Measurements from ENCODE around the gene CERS3. TPM values are rescaled to one million over a fixed set of nuclear protein-coding genes. Genes with fewer than 3 reads are reported as not detected.

Gene CERS3
- total and polyA plus RNA-seq, 4 donors: not detected

DNA sequence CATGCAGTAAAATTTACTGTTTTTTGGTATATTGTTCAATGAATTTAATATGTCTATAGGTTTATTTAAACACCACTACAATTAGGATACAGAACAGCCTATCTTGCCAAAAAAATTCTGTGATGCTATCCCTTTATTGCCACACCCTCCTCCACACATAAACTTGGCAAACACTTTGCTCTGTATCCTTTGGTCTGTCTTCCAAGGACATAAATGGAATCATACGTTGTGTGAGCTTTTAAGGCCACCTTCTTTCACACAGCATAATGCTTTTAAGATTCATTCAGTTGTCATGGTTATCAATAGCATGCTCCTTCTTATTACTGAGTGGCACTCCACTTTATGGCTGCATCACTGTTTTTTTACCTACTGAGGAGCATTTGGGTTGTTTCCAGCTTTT lies 71.5 kb downstream of the CERS3 start:
- no peak for DNase-seq (ENCODE audit: low spot score)
- Histone ChIP-seq H3K4me3 (ENCODE audit: low read depth in 1 of 3, low read length in 3 of 3) (no peak overlapping the region), H3K27me3 (ENCODE audit: control insufficient read depth in 4 of 4, insufficient read depth in 4 of 4, low read length in 3 of 4) (no peaks in the 10 kb centered on the region), H3K36me3 (ENCODE audit: control insufficient read depth in 4 of 4, insufficient read depth in 3 of 4, low read depth in 1 of 4, low read length in 3 of 4) (no peaks in the 10 kb centered on the region), H3K4me1 (ENCODE audit: control insufficient read depth in 4 of 4, insufficient read depth in 4 of 4, low read length in 3 of 4) (peaks cover 0 to 4% (median 1%) of the 10 kb centered on the region in 4 donors), H3K9ac (ENCODE audit: low read depth in 1 of 2, low read length in 2 of 2) (no peak overlapping the region), H3K9me3 (ENCODE audit: control insufficient read depth in 4 of 4, low read length in 3 of 4) (peaks cover 0 to 3% (median under 1%) of the 10 kb centered on the region in 4 donors), H3K27ac (ENCODE audit: low read depth in 1 of 2, low read length in 2 of 2) (no peak overlapping the region)
- TF ChIP-seq, protein P1, sequence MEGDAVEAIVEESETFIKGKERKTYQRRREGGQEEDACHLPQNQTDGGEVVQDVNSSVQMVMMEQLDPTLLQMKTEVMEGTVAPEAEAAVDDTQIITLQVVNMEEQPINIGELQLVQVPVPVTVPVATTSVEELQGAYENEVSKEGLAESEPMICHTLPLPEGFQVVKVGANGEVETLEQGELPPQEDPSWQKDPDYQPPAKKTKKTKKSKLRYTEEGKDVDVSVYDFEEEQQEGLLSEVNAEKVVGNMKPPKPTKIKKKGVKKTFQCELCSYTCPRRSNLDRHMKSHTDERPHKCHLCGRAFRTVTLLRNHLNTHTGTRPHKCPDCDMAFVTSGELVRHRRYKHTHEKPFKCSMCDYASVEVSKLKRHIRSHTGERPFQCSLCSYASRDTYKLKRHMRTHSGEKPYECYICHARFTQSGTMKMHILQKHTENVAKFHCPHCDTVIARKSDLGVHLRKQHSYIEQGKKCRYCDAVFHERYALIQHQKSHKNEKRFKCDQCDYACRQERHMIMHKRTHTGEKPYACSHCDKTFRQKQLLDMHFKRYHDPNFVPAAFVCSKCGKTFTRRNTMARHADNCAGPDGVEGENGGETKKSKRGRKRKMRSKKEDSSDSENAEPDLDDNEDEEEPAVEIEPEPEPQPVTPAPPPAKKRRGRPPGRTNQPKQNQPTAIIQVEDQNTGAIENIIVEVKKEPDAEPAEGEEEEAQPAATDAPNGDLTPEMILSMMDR (IDR thresholded peaks at IDR 0.05; ENCODE audit: low read depth, low read length, missing input control): no peak
- TF ChIP-seq SP1 (IDR thresholded peaks at IDR 0.05): no peak
- TF ChIP-seq, protein P2, sequence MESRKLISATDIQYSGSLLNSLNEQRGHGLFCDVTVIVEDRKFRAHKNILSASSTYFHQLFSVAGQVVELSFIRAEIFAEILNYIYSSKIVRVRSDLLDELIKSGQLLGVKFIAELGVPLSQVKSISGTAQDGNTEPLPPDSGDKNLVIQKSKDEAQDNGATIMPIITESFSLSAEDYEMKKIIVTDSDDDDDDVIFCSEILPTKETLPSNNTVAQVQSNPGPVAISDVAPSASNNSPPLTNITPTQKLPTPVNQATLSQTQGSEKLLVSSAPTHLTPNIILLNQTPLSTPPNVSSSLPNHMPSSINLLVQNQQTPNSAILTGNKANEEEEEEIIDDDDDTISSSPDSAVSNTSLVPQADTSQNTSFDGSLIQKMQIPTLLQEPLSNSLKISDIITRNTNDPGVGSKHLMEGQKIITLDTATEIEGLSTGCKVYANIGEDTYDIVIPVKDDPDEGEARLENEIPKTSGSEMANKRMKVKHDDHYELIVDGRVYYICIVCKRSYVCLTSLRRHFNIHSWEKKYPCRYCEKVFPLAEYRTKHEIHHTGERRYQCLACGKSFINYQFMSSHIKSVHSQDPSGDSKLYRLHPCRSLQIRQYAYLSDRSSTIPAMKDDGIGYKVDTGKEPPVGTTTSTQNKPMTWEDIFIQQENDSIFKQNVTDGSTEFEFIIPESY (IDR thresholded peaks at IDR 0.05): no peak
- no peak for TF ChIP-seq NR2F2 (IDR thresholded peaks at IDR 0.05)
- 62% methylated on average over 1 of the region's 1 CpG for WGBS

DNA sequence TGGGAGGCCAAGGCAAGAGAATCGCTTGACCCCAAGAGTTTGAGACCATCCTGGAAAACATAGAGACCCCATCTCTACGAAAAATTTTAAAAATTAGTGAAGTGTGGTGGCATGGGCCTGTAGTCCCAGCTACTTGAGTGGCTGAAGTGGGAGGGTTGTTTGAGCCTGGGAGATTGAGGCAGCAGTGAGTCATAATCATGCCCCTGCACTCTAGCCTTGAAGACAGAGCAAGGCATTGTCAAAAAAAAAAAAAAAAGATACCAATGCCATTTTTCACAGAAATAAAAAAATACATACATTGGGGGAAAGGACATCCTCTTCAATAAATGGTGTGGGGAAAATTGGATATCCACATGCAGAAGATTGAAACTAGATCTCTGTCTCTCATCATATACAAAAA lies 74.6 kb downstream of the CERS3 start:
- Histone ChIP-seq H3K9ac (ENCODE audit: low read depth in 1 of 2, low read length in 2 of 2) (no peak overlapping the region), H3K27ac (ENCODE audit: low read depth in 1 of 2, low read length in 2 of 2) (no peak overlapping the region), H3K4me3 (ENCODE audit: low read depth in 1 of 3, low read length in 3 of 3) (no peak overlapping the region), H3K4me1 (ENCODE audit: control insufficient read depth in 4 of 4, insufficient read depth in 4 of 4, low read length in 3 of 4) (no peaks in the 10 kb centered on the region), H3K36me3 (ENCODE audit: control insufficient read depth in 4 of 4, insufficient read depth in 3 of 4, low read depth in 1 of 4, low read length in 3 of 4) (no peaks in the 10 kb centered on the region), H3K9me3 (ENCODE audit: control insufficient read depth in 4 of 4, low read length in 3 of 4) (peaks cover 0 to 3% (median 2%) of the 10 kb centered on the region in 4 donors), H3K27me3 (ENCODE audit: control insufficient read depth in 4 of 4, insufficient read depth in 4 of 4, low read length in 3 of 4) (peaks cover 0 to 2% (median 0%) of the 10 kb centered on the region in 4 donors)
- DNase-seq (ENCODE audit: low spot score): no peak
- TF ChIP-seq FOXA1 (IDR thresholded peaks at IDR 0.05): no peak
- TF ChIP-seq RXRA (IDR thresholded peaks at IDR 0.05): no peak
- TF ChIP-seq, protein P2 (IDR thresholded peaks at IDR 0.05): no peak
- TF ChIP-seq, protein P3, sequence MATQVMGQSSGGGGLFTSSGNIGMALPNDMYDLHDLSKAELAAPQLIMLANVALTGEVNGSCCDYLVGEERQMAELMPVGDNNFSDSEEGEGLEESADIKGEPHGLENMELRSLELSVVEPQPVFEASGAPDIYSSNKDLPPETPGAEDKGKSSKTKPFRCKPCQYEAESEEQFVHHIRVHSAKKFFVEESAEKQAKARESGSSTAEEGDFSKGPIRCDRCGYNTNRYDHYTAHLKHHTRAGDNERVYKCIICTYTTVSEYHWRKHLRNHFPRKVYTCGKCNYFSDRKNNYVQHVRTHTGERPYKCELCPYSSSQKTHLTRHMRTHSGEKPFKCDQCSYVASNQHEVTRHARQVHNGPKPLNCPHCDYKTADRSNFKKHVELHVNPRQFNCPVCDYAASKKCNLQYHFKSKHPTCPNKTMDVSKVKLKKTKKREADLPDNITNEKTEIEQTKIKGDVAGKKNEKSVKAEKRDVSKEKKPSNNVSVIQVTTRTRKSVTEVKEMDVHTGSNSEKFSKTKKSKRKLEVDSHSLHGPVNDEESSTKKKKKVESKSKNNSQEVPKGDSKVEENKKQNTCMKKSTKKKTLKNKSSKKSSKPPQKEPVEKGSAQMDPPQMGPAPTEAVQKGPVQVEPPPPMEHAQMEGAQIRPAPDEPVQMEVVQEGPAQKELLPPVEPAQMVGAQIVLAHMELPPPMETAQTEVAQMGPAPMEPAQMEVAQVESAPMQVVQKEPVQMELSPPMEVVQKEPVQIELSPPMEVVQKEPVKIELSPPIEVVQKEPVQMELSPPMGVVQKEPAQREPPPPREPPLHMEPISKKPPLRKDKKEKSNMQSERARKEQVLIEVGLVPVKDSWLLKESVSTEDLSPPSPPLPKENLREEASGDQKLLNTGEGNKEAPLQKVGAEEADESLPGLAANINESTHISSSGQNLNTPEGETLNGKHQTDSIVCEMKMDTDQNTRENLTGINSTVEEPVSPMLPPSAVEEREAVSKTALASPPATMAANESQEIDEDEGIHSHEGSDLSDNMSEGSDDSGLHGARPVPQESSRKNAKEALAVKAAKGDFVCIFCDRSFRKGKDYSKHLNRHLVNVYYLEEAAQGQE (IDR thresholded peaks at IDR 0.05): no peak
- no peak for TF ChIP-seq HNF4G (IDR thresholded peaks at IDR 0.05)
- no peak for TF ChIP-seq SP1 (IDR thresholded peaks at IDR 0.05)
- WGBS: 42% methylated on average over 2 of the region's 2 CpGs

Data from liver (tissue), 9 donors.